ENCODE data around the gene MSH6.

MSH6 gene

DNA sequence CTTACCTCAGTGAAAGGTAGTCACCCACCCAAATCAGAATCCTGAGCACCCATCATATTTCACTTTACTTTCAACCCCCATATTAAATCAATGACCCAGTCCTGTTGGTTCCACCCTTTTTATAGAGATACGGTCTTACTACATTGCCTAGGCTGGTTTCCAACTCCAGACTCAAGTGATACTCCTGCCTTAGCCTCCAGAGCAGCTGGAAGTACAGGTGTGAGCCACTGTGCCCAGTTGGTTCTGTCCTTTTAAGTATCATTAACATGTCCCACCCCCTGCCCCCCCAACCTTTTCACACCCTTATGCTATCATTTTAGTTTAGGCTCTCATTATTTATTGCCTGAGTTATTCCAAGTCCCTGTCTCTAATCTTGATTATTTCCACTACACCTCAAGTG is 28.7 kb downstream of the MSH6 start:
- TF ChIP-seq, protein P1, sequence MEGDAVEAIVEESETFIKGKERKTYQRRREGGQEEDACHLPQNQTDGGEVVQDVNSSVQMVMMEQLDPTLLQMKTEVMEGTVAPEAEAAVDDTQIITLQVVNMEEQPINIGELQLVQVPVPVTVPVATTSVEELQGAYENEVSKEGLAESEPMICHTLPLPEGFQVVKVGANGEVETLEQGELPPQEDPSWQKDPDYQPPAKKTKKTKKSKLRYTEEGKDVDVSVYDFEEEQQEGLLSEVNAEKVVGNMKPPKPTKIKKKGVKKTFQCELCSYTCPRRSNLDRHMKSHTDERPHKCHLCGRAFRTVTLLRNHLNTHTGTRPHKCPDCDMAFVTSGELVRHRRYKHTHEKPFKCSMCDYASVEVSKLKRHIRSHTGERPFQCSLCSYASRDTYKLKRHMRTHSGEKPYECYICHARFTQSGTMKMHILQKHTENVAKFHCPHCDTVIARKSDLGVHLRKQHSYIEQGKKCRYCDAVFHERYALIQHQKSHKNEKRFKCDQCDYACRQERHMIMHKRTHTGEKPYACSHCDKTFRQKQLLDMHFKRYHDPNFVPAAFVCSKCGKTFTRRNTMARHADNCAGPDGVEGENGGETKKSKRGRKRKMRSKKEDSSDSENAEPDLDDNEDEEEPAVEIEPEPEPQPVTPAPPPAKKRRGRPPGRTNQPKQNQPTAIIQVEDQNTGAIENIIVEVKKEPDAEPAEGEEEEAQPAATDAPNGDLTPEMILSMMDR (IDR thresholded peaks at IDR 0.05; ENCODE audit: low read depth, low read length), result no peak

GRCh38 chr2:47815764-47816163 is 32.8 kb downstream of the MSH6 start:
- TF ChIP-seq, protein P1 (IDR thresholded peaks at IDR 0.05; ENCODE audit: low read depth, low read length), result no peak
- H3K4me3 ChIP-seq (ENCODE audit: low read depth, low read length), result no peak overlapping the region

More for the DNA sequence above, 28.7 kb downstream of the MSH6 start:
- H3K4me3 ChIP-seq (ENCODE audit: low read depth, low read length), result no peak overlapping the region

DNA sequence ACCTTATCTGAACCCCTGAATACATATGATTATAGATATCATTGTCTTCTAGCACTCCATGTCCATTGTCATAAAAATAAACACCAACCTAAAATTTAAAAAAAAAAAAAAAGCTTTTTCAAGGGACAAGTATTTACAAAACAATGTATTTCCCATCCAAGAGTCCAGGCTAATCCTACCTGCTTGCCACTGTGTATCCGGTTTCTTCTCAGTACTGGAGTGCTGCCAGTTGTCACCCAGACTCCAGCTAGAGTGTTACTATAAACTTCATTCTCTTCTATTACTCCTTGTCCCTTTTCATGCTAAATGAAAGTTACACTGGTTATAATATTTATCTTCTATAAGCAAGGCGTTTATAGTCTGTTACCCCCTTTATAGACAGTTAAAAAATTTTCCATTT is 35.8 kb downstream of the MSH6 start:
- TF ChIP-seq, protein P1 (IDR thresholded peaks at IDR 0.05; ENCODE audit: low read depth, low read length), result no peak
- no peak overlapping the region for H3K4me3 ChIP-seq (ENCODE audit: low read depth, low read length)

- TF ChIP-seq, protein P1 (IDR thresholded peaks at IDR 0.05; ENCODE audit: low read depth, low read length), result no peak
- H3K4me3 ChIP-seq (ENCODE audit: low read depth, low read length), result no peak overlapping the region
Measured at GRCh38 chr2:47819834-47820233, 36.9 kb downstream of the MSH6 start.

DNA sequence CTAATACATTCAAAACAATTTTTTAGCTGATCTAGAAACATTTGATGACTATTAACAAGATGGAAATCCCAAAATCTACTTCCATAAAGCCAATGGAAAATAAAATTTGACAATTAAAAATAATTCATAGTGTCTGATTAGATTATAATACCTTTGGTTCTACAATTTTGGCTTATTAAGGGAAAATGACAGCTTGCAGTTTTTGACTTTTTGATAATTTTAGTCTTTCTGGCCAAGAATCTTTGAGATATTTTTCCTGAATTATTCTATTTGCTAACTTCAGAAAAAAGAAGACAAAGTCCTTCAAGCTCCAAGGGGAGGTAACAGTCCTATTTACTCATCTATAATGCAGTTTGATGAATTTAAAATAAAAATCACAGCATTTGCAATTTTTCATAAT is 39.6 kb downstream of the MSH6 start:
- TF ChIP-seq, protein P1 (IDR thresholded peaks at IDR 0.05; ENCODE audit: low read depth, low read length), result no peak
- no peak overlapping the region for H3K4me3 ChIP-seq (ENCODE audit: low read depth, low read length)

DNA sequence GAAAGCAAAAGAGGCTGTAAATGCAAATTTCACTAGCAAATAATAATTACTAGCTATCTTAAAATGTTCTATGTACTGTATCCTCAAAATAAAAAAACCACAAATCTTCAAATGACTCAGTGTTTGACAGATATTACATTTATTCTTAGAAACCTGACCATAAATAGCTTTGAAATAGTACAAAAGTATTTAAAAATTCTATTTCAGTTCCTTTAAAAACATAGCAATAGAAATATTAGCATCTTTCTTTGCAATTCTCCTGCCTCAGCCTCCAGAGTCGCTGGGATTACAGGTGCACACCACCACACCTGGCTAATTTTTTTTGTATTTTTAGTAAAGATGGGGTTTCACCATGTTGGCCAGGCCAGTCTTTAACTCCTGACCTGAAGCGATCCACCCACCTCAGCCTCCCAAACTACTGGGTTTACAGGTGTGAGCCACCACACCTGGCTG is 50.6 kb downstream of the MSH6 start:
- TF ChIP-seq, protein P1 (IDR thresholded peaks at IDR 0.05; ENCODE audit: low read depth, low read length), result no peak
- no peak overlapping the region for H3K4me3 ChIP-seq (ENCODE audit: low read depth, low read length)

DNA sequence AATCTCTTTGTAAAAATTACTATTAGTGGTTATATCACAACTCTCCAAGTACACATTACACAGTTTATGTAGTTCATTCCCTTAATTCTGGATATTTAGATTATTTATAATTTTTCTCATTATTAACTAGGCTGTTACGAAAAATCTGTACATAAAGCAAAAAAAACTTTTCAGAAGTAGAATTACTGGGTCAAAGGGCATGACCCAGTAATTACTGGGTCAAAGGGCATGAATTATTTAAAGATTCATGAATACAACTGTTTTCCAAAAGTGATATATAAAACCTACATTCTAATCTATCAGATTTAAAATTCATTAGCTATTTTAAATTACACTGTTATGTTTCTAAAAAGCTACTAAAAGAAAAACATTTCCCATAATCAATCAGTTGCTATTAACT is 55.3 kb downstream of the MSH6 start:
- TF ChIP-seq, protein P1 (IDR thresholded peaks at IDR 0.05; ENCODE audit: low read depth, low read length), result no peak
- H3K4me3 ChIP-seq (ENCODE audit: low read depth, low read length), result no peak overlapping the region

Data from WI38 (cell line).